SK-N-SH treated with all-trans-retinoic acid at 6 μM for 48 hours (cell line): ENCODE results near the gene MYLK.
"Not testable (repeated sequence)": the region's sequence is repeated elsewhere in the genome, so short reads cannot be mapped to it uniquely, and the experiment has no call there.

Source experiments
- CREB5 ChIP-seq: fragments of 250-450 bp; sonication (Bioruptor Pico); IDR thresholded peaks from 2 replicates; pipeline ENCODE4 v1.5.1; 2020; ENCODE audit warnings: low read depth, mild to moderate bottlenecking, moderate library complexity
- TOX ChIP-seq: fragments of 250-450 bp; sonication (Bioruptor Pico); IDR thresholded peaks from 2 replicates; pipeline ENCODE4 v1.8.0; 2021; ENCODE audit warnings: mild to moderate bottlenecking, moderate library complexity, borderline replicate concordance
- ZNF565 ChIP-seq: fragments of 450-650 bp; formaldehyde crosslinking; conservative IDR thresholded peaks from 2 replicates; pipeline ENCODE4 v1.5.0; 2020; ENCODE audit warnings: low read depth, mild to moderate bottlenecking, moderate library complexity

- not testable (repeated sequence) for TF ChIP-seq TOX (CRISPR knock-in tag); ZNF565; CREB5
These were observed 166.7 kb downstream of the MYLK start for GRCh38 chr3:123717451-123717850.
